ENCODE results near the gene BRIP1.

BRIP1 gene

GRCh38 chr17:61695779-61696337 is 167.5 kb downstream of the BRIP1 start:
- Histone ChIP-seq H3K27me3 (replicated peaks; ENCODE audit: control insufficient read depth, insufficient read depth, low read length) (no peaks in the 10 kb centered on the region), H3K4me3 (replicated peaks; ENCODE audit: low read depth, low read length) (no peak overlapping the region), H3K36me3 (ENCODE audit: control insufficient read depth, insufficient read depth, low read length) (peaks cover 2% of the 10 kb centered on the region; the same call in 1 of the 2 replicates)
- DNase-seq (ENCODE audit: extremely low read depth, insufficient read length): no peak
- TF ChIP-seq CTCF (IDR thresholded peaks at IDR 0.05; ENCODE audit: insufficient read depth, low read length, poor library complexity, severe bottlenecking): no peak

- DNase-seq (ENCODE audit: extremely low read depth, insufficient read length): no peak
- Histone ChIP-seq H3K27me3 (replicated peaks; ENCODE audit: control insufficient read depth, insufficient read depth, low read length) (no peaks in the 10 kb centered on the region), H3K36me3 (ENCODE audit: control insufficient read depth, insufficient read depth, low read length) (peaks cover 2% of the 10 kb centered on the region; the same call in 1 of the 2 replicates), H3K4me3 (replicated peaks; ENCODE audit: low read depth, low read length) (no peak overlapping the region)
- TF ChIP-seq CTCF (IDR thresholded peaks at IDR 0.05; ENCODE audit: insufficient read depth, low read length, poor library complexity, severe bottlenecking): no peak
These were observed 169.2 kb downstream of the BRIP1 start for GRCh38 chr17:61694095-61694494.

GRCh38 chr17:61689610-61690180 is 173.6 kb downstream of the BRIP1 start:
- Histone ChIP-seq H3K36me3 (ENCODE audit: control insufficient read depth, insufficient read depth, low read length) (peaks cover 2% of the 10 kb centered on the region; the same call in 1 of the 2 replicates), H3K27me3 (replicated peaks; ENCODE audit: control insufficient read depth, insufficient read depth, low read length) (no peaks in the 10 kb centered on the region), H3K4me3 (replicated peaks; ENCODE audit: low read depth, low read length) (no peak overlapping the region)
- no peak for DNase-seq (ENCODE audit: extremely low read depth, insufficient read length)
- TF ChIP-seq CTCF (IDR thresholded peaks at IDR 0.05; ENCODE audit: insufficient read depth, low read length, poor library complexity, severe bottlenecking): no peak

- no peak for DNase-seq (ENCODE audit: extremely low read depth, insufficient read length)
- Histone ChIP-seq H3K4me3 (replicated peaks; ENCODE audit: low read depth, low read length) (no peak overlapping the region), H3K27me3 (replicated peaks; ENCODE audit: control insufficient read depth, insufficient read depth, low read length) (no peaks in the 10 kb centered on the region), H3K36me3 (ENCODE audit: control insufficient read depth, insufficient read depth, low read length) (peaks cover 2% of the 10 kb centered on the region; the same call in 1 of the 2 replicates)
- TF ChIP-seq CTCF (IDR thresholded peaks at IDR 0.05; ENCODE audit: insufficient read depth, low read length, poor library complexity, severe bottlenecking): no peak
These were observed 175.6 kb downstream of the BRIP1 start for GRCh38 chr17:61687769-61688168.

- DNase-seq (ENCODE audit: extremely low read depth, insufficient read length): no peak
- H3K36me3 ChIP-seq (ENCODE audit: control insufficient read depth, insufficient read depth, low read length): no peaks in the 10 kb centered on the region
- H3K4me3 ChIP-seq (replicated peaks; ENCODE audit: low read depth, low read length): no peak overlapping the region
- TF ChIP-seq CTCF (IDR thresholded peaks at IDR 0.05; ENCODE audit: insufficient read depth, low read length, poor library complexity, severe bottlenecking): no peak
- H3K27me3 ChIP-seq (replicated peaks; ENCODE audit: control insufficient read depth, insufficient read depth, low read length): no peaks in the 10 kb centered on the region
These were observed 177.2 kb downstream of the BRIP1 start for GRCh38 chr17:61686113-61686512.

Measured in GM06990 (cell line).